Measurements from ENCODE around the gene DUS3L. TPM values are rescaled to one million over a fixed set of nuclear protein-coding genes. Genes with fewer than 3 reads are reported as not detected.

Gene DUS3L, protein sequence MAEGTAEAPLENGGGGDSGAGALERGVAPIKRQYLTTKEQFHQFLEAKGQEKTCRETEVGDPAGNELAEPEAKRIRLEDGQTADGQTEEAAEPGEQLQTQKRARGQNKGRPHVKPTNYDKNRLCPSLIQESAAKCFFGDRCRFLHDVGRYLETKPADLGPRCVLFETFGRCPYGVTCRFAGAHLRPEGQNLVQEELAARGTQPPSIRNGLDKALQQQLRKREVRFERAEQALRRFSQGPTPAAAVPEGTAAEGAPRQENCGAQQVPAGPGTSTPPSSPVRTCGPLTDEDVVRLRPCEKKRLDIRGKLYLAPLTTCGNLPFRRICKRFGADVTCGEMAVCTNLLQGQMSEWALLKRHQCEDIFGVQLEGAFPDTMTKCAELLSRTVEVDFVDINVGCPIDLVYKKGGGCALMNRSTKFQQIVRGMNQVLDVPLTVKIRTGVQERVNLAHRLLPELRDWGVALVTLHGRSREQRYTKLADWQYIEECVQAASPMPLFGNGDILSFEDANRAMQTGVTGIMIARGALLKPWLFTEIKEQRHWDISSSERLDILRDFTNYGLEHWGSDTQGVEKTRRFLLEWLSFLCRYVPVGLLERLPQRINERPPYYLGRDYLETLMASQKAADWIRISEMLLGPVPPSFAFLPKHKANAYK
- total RNA-seq: 10 to 100 TPM; 31.4 to 88.0 (median 43.1) TPM

GRCh38 chr19:5790559-5791520 is at the start of gene DUS3L:
Gene DUS3L, minus strand, starts transcription at chr19:5791163. Its CDS starts 22 bp downstream, at chr19:5791141.
- H3K36me3 ChIP-seq: peaks cover 28 to 43% (median 42%) of the 10 kb centered on the region in 4 donors
- H3K27me3 ChIP-seq: no peaks in the 10 kb centered on the region
- 11 to 19% methylated on average over 39 to 70 of the region's 72 CpGs for WGBS, 2 donors
- TF ChIP-seq POLR2AphosphoS5 (IDR thresholded peaks at IDR 0.05) (peak; percentile 65 to 82), POLR2A (IDR thresholded peaks at IDR 0.05) (peak in 3 of 4 donors; percentile 61 to 90 (median 82)), CTCF (IDR thresholded peaks at IDR 0.05) (peak in 4 of 6 experiments; percentile 4 to 48 (median 18)), EP300 (IDR thresholded peaks at IDR 0.05) (peak in 1 of 4 donors; percentile 4)
- H3K4me3 ChIP-seq: peak within 1 kb of the TSS; percentile 63 to 93 (median 88)
- H3K9me3 ChIP-seq: no peaks in the 10 kb centered on the region
- ATAC-seq (ENCODE audit: low FRiP score in 2 of 2) (peak; percentile 97 to 99), DNase-seq (peak; percentile 98)
- H3K4me1 ChIP-seq: peaks cover 6 to 8% (median 7%) of the 10 kb centered on the region in 4 donors
- peak within 1 kb of the TSS; percentile 94 to 99 (median 98) for H3K27ac ChIP-seq

- Histone ChIP-seq H3K9me3 (no peaks in the 10 kb centered on the region), H3K27ac (no peak within 1 kb of the TSS), H3K4me3 (no peak within 1 kb of the TSS), H3K4me1 (no peaks in the 10 kb centered on the region), H3K27me3 (no peaks in the 10 kb centered on the region), H3K36me3 (no peaks in the 10 kb centered on the region)
- no peak for TF ChIP-seq POLR2AphosphoS5 (IDR thresholded peaks at IDR 0.05)
- TF ChIP-seq CTCF (IDR thresholded peaks at IDR 0.05): no peak
- TF ChIP-seq EP300 (IDR thresholded peaks at IDR 0.05): no peak
- no peak for TF ChIP-seq POLR2A (IDR thresholded peaks at IDR 0.05)
- DNase-seq (no peak), ATAC-seq (ENCODE audit: low FRiP score in 2 of 2) (no peak)
- 76% methylated on average over 8 to 9 of the region's 9 CpGs for WGBS, 2 donors
These were observed 48.4 kb upstream of the DUS3L start, which contains the start of gene FUT6 for GRCh38 chr19:5839065-5840017. Gene FUT6, minus strand, starts transcription at chr19:5839702. Its CDS starts 7,135 bp downstream, at chr19:5832567.

GRCh38 chr19:5838353-5839064 is 47.5 kb upstream of the DUS3L start:
- H3K36me3 ChIP-seq: no peaks in the 10 kb centered on the region
- H3K4me1 ChIP-seq: no peaks in the 10 kb centered on the region
- ATAC-seq (ENCODE audit: low FRiP score in 2 of 2): no peak
- H3K27ac ChIP-seq: no peak overlapping the region
- H3K4me3 ChIP-seq: no peak overlapping the region
- no peak for DNase-seq
- no peaks in the 10 kb centered on the region for H3K27me3 ChIP-seq
- H3K9me3 ChIP-seq: no peaks in the 10 kb centered on the region
- WGBS, 2 donors: 45 to 78% methylated on average over 6 to 20 of the region's 20 CpGs
- TF ChIP-seq EP300 (IDR thresholded peaks at IDR 0.05) (no peak), POLR2A (IDR thresholded peaks at IDR 0.05) (no peak), POLR2AphosphoS5 (IDR thresholded peaks at IDR 0.05) (no peak), CTCF (IDR thresholded peaks at IDR 0.05) (no peak)
